HG02571 (cell line): ENCODE results near the gene LRRC32.
"Not testable (repeated sequence)": the region's sequence is repeated elsewhere in the genome, so short reads cannot be mapped to it uniquely, and the experiment has no call there.

ENCODE experiments used
- ATAC-seq: cut with Tn5 transposase; IDR thresholded peaks from one replicate; pipeline ENCODE4 v1.9.1; 2021; ENCODE audit warnings: mild to moderate bottlenecking, moderate library complexity; ENCODE audit not compliant: unreplicated experiment

LRRC32 gene

GRCh38 chr11:76616676-76617552, 53.6 kb downstream of the LRRC32 start:
- ATAC-seq = no peak

GRCh38 chr11:76615950-76616349, 54.6 kb downstream of the LRRC32 start:
- ATAC-seq = no peak

DNA sequence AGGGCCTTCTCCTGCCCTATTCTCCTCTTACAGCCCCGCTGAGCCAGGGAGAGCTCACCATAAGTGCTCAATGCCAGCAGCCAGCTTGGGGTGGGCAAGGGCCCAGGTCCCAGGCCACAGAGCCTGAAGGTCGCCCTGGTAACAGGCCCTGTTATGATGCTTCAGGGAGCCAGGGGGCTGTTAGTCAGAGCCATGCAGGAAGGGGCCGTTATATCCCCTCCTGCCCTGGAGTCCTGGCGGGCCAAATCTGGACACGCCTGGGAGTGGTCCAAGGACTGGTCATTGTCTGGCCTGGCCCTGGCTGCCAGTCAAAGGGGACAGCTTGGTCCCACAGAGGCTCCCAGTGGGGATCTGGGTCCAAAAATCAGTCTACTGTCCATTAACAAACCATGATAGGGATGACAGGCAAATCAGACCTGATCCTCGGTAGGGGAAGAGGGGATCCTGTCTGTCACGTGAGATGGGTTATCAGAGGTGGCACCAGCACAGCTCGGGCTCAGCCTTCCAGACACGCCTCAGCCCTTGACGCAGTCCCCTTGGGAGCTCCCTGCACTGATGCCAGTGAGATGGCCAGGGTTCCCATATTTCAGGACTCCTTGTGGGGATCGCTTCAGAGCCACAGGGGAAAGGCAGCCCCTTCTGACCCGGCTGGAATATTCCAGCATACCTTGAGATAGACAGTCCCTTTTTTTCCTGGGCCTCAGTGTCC, 55.9 kb downstream of the LRRC32 start:
- ATAC-seq = no peak

DNA sequence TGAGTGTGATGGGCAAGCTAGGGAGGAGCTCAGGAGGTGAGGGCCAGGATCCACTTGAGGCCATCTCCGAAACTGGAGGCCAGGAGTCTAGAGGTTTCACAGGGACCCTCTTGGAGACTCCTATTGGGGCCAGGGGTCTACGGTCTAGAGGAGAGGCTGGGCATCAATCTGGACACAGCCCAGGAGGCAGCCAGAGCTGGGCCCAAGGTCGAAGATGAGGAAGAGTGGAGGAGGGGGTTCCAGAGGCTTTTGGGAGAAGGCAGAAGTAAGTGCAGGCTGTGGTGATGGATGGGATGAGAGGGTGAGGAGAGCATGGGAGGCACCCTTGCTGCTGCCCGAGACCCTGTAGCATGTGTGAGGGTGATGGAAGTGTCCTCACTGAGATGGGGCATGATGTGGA, 56.6 kb downstream of the LRRC32 start:
- ATAC-seq = no peak

GRCh38 chr11:76612226-76612625, 58.3 kb downstream of the LRRC32 start:
- no peak for ATAC-seq

GRCh38 chr11:76610871-76611475, 59.6 kb downstream of the LRRC32 start:
- ATAC-seq = no peak

DNA sequence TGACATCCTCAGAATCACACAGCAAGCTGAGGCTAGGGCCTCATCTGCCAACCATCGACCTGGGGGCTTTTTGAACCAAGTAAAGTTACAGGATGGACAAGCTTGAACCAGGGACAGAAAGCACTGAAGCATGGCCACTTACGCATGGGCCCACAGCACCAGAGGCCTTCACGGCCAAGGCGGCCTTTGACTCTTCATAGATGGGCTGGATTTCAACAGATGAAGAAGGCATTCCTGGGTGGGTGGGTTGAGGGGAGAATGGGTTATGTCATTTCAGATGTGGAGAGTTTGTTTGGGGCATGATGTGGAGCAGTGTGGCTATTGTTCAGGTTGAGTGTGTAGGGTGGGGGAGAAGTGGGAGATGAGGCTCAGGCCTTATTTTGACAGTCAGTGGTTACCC, 60.2 kb downstream of the LRRC32 start:
- ATAC-seq = no peak

DNA sequence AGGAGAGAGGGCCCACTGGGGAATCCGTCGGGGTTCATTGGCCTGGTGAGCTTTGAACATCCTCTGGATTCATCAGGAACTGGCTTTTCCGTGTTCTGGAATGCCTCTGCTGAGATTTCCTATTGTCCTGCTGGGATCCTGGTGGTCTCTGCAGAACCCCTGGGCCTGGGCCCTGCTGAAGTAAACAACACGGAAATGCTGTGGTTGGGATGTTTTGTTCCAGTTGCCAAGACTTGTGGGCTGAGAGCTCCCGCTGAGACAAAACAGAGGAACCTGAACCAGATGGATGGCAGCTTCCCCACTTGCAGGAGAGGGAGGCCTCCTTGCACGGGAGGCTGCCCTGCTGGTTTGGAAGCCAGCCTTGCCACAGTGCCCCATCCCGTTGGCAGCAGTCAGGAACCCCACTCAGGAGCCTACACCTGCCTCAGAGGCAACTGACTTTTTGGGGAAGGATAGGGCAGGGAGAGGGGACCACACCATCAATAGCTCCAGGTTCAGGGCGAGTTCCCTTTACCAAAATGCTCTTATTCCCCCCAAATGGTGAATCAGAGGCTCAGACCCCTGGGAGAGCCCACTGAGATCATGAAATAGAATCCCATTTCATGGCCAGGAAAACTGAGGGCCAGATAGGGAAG, 60.7 kb downstream of the LRRC32 start:
- ATAC-seq = no peak

DNA sequence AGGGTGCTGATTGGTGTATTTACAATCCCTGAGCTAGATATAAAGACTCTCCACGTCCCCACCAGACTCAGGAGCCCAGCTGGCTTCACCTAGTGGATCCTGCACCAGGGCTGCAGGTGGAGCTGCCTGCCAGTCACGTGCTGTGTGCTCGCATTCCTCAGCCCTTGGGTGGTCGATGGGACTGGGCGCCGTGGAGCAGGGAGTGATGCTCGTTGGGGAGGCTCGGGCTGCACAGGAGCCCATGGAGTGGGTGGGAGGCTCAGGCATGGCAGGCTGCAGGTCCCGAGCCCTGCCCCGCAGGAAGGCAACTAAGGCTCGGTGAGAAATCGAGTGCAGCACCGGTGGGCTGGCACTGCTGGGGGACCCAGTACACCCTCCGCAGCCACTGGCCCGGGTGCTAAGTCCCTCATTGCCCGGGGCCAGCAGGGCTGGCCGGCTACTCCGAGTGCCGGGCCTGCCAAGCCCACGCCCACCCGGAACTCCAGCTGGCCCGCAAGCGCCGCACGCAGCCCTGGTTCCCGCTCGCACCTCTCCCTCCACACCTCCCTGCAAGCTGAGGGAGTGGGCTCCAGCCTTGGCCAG, 61.6 kb downstream of the LRRC32 start:
- not testable (repeated sequence) for ATAC-seq

DNA sequence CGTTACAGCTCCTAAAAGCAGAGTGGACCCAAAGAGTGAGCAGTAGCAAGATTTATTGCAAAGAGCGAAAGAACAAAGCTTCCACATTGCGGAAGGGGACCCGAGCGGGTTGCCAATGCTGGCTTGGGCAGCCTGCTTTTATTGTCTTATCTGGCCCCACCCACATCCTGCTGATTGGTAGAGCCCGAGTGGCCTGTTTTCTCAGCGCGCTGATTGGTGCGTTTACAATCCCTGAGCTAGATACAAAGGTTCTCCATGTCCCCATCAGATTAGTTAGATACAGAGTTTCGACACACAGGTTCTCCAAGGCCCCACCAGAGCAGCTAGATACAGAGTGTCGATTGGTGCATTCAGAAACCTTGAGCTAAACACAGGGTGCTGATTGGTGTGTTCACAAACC, 62.3 kb downstream of the LRRC32 start:
- not testable (repeated sequence) for ATAC-seq
